Muscle layer of colon (tissue), 2 donors: Measurements from ENCODE around the gene TMPRSS13.

Source experiments
- H3K27ac ChIP-seq: one replicate; pipeline ENCODE4 v1.7.0; 2013; ENCODE audit warnings: low read depth, mild to moderate bottlenecking, low read length, moderate library complexity
- H3K27me3 ChIP-seq, 2 donors: one replicate each; pipeline ENCODE4 v1.7.0; 2013; ENCODE audit warnings: low read length in 2 of 2, mild to moderate bottlenecking in 2 of 2; ENCODE audit not compliant: insufficient read depth in 2 of 2, control insufficient read depth in 1 of 2
- H3K36me3 ChIP-seq: one replicate; pipeline ENCODE4 v1.7.0; 2013; ENCODE audit warnings: mild to moderate bottlenecking, low read length; ENCODE audit not compliant: insufficient read depth
- H3K4me1 ChIP-seq: one replicate; pipeline ENCODE4 v1.7.0; 2013; ENCODE audit warnings: mild to moderate bottlenecking, low read length; ENCODE audit not compliant: insufficient read depth
- H3K4me3 ChIP-seq, 2 donors: one replicate each; pipeline ENCODE4 v1.7.0; 2013; ENCODE audit warnings: low read length in 2 of 2, low read depth in 1 of 2, mild to moderate bottlenecking in 1 of 2, moderate library complexity in 1 of 2
- H3K9ac ChIP-seq: one replicate; pipeline ENCODE4 v1.7.0; 2013; ENCODE audit warnings: low read length
- H3K9me3 ChIP-seq: one replicate; pipeline ENCODE4 v1.7.0; 2013; ENCODE audit warnings: mild to moderate bottlenecking, low read length
- donor health status: abdominal sarcoma.
- donor health status: Adenocarcinoma of cecum.

Gene TMPRSS13

GRCh38 chr11:117851106-117851505, 78.1 kb downstream of the TMPRSS13 start:
- H3K27me3 ChIP-seq, result no peaks in the 10 kb centered on the region

More at GRCh38 chr11:117851106-117851505, 78.1 kb downstream of the TMPRSS13 start:
- no peaks in the 10 kb centered on the region for H3K36me3 ChIP-seq
- no peak overlapping the region for H3K9ac ChIP-seq
- H3K4me1 ChIP-seq, result peaks cover 24% of the 10 kb centered on the region
- H3K4me3 ChIP-seq, result no peak overlapping the region
- H3K9me3 ChIP-seq, result no peaks in the 10 kb centered on the region
- peak overlapping the region; percentile 21 for H3K27ac ChIP-seq
